ELF-1 (cell line): ENCODE measurements around the gene NCS1.

ENCODE experiments used
- DNase-seq: peaks from one replicate; pipeline ENCODE4 v3.0.0-alpha.2; 2016; ENCODE audit warnings: low read depth, low spot score

The NCS1 gene

GRCh38 chr9:130147910-130148309 lies 24.3 kb upstream of the NCS1 start:
- DNase-seq: no peak

GRCh38 chr9:130149031-130149430 lies 23.2 kb upstream of the NCS1 start:
- no peak for DNase-seq

- no peak for DNase-seq
Observed at GRCh38 chr9:130149654-130150286, 22.4 kb upstream of the NCS1 start.

GRCh38 chr9:130150779-130151382 lies 21.3 kb upstream of the NCS1 start:
- peak; percentile 69 for DNase-seq

GRCh38 chr9:130154816-130155215 lies 17.4 kb upstream of the NCS1 start:
- DNase-seq: peak; percentile 58

- DNase-seq: no peak
Observed at GRCh38 chr9:130155647-130156046, 16.6 kb upstream of the NCS1 start.

- no peak for DNase-seq
Observed at GRCh38 chr9:130156672-130157071, 15.5 kb upstream of the NCS1 start.

GRCh38 chr9:130157079-130157478 lies 15.1 kb upstream of the NCS1 start:
- DNase-seq: no peak

- DNase-seq: no peak
Observed at GRCh38 chr9:130158001-130158400, 14.2 kb upstream of the NCS1 start.

- no peak for DNase-seq
Observed at GRCh38 chr9:130159057-130159456, 13.1 kb upstream of the NCS1 start.

- DNase-seq: no peak
Observed at GRCh38 chr9:130159915-130160670, 12.1 kb upstream of the NCS1 start.

- DNase-seq: no peak
Observed at GRCh38 chr9:130160862-130161470, 11.2 kb upstream of the NCS1 start.

- no peak for DNase-seq
Observed at GRCh38 chr9:130165579-130165978, 6.6 kb upstream of the NCS1 start.

- DNase-seq: no peak
Observed at GRCh38 chr9:130166399-130166798, 5.8 kb upstream of the NCS1 start.

- DNase-seq: peak; percentile 79
Observed at GRCh38 chr9:130167927-130168326, 4.3 kb upstream of the NCS1 start.

- no peak for DNase-seq
Observed at GRCh38 chr9:130171226-130172148, 717 bp upstream of the NCS1 start.

- DNase-seq: peak; percentile 46
Observed at GRCh38 chr9:130172858-130173665, 858 bp downstream of the NCS1 start.

- DNase-seq: no peak
Observed at GRCh38 chr9:130173666-130173983, 1.4 kb downstream of the NCS1 start.

GRCh38 chr9:130174025-130174424 lies 1.8 kb downstream of the NCS1 start:
- no peak for DNase-seq

GRCh38 chr9:130174920-130175321 lies 2.7 kb downstream of the NCS1 start:
- peak; percentile 46 for DNase-seq

GRCh38 chr9:130175355-130175754 lies 3.2 kb downstream of the NCS1 start:
- DNase-seq: no peak
